SHP77 (cell line): ENCODE results near the gene P4HB.

Experiments used
- DNase-seq, 2 experiments: peaks; one replicate each; lab custom pipeline; 2025; lab: John Stamatoyannopoulos, UW

The P4HB gene

GRCh38 chr17:81898029-81898866, 37.9 kb upstream of the P4HB start:
- no peak for DNase-seq

GRCh38 chr17:81895400-81895799, 35.1 kb upstream of the P4HB start:
- DNase-seq = no peak

- DNase-seq = no peak
These were observed 30.9 kb upstream of the P4HB start for GRCh38 chr17:81891303-81891552.

GRCh38 chr17:81890447-81891302, 30.3 kb upstream of the P4HB start:
- DNase-seq = no peak

- DNase-seq = no peak
These were observed 29.3 kb upstream of the P4HB start for GRCh38 chr17:81889602-81890001.

- DNase-seq = no peak
These were observed 28.8 kb upstream of the P4HB start for GRCh38 chr17:81888988-81889595.

- no peak for DNase-seq
These were observed 28.0 kb upstream of the P4HB start for GRCh38 chr17:81888105-81888987.

GRCh38 chr17:81885869-81886548, 25.7 kb upstream of the P4HB start:
- no peak for DNase-seq

- no peak for DNase-seq
These were observed 25.1 kb upstream of the P4HB start for GRCh38 chr17:81885454-81885853.

- DNase-seq = no peak
These were observed 24.6 kb upstream of the P4HB start for GRCh38 chr17:81884968-81885367.

GRCh38 chr17:81884520-81884919, 24.2 kb upstream of the P4HB start:
- DNase-seq = no peak

GRCh38 chr17:81879121-81879520, 18.8 kb upstream of the P4HB start:
- DNase-seq = no peak

GRCh38 chr17:81878294-81878693, 18.0 kb upstream of the P4HB start:
- no peak for DNase-seq

GRCh38 chr17:81877569-81877968, 17.2 kb upstream of the P4HB start:
- no peak for DNase-seq

- DNase-seq = peak; percentile 86 to 92
These were observed 11.3 kb upstream of the P4HB start for GRCh38 chr17:81871387-81872230.

GRCh38 chr17:81870981-81871386, 10.6 kb upstream of the P4HB start, which contains the start of gene ARHGDIA:
Gene ARHGDIA (minus strand): TSS chr17:81871337. CDS start chr17:81869930, 1,407 bp downstream.
- no peak for DNase-seq

GRCh38 chr17:81870131-81870980, 10.0 kb upstream of the P4HB start:
- no peak for DNase-seq

- no peak for DNase-seq
These were observed 9.1 kb upstream of the P4HB start for GRCh38 chr17:81869221-81870130.
